ENCODE data around the gene PRKCA.
A peak's percentile ranks its signal among the peaks of the same experiment; 100 is the strongest.

Gene PRKCA

GRCh38 chr17:66849032-66849655 lies 546.7 kb downstream of the PRKCA start:
- H3K4me1 Mint-ChIP-seq (ENCODE audit: low read depth in 2 of 2): no peaks in the 10 kb centered on the region
- ATAC-seq (replicated peaks) (no peak), DNase-seq (no peak)
- H3K27ac Mint-ChIP-seq: no peak overlapping the region
- H3K36me3 Mint-ChIP-seq (ENCODE audit: insufficient read depth): no peaks in the 10 kb centered on the region
- H3K9me3 Mint-ChIP-seq: peaks cover 0 to 3% of the 10 kb centered on the region in 2 donors
- H3K27me3 Mint-ChIP-seq: peaks cover 8 to 41% of the 10 kb centered on the region in 2 donors
- no peak overlapping the region for H3K4me3 Mint-ChIP-seq

- H3K9me3 Mint-ChIP-seq: peaks cover 0 to 3% of the 10 kb centered on the region in 2 donors
- H3K36me3 Mint-ChIP-seq (ENCODE audit: insufficient read depth): no peaks in the 10 kb centered on the region
- no peak overlapping the region for H3K27ac Mint-ChIP-seq
- H3K4me3 Mint-ChIP-seq: no peak overlapping the region
- H3K27me3 Mint-ChIP-seq: peaks cover 8 to 36% of the 10 kb centered on the region in 2 donors
- no peaks in the 10 kb centered on the region for H3K4me1 Mint-ChIP-seq (ENCODE audit: low read depth in 2 of 2)
- DNase-seq (no peak), ATAC-seq (replicated peaks) (no peak)
These were observed 547.6 kb downstream of the PRKCA start for GRCh38 chr17:66849851-66850580.

GRCh38 chr17:66850692-66851091 lies 548.3 kb downstream of the PRKCA start:
- DNase-seq (no peak), ATAC-seq (replicated peaks) (no peak)
- peaks cover 8 to 30% of the 10 kb centered on the region in 2 donors for H3K27me3 Mint-ChIP-seq
- no peak overlapping the region for H3K27ac Mint-ChIP-seq
- no peak overlapping the region for H3K4me3 Mint-ChIP-seq
- no peaks in the 10 kb centered on the region for H3K36me3 Mint-ChIP-seq (ENCODE audit: insufficient read depth)
- no peaks in the 10 kb centered on the region for H3K4me1 Mint-ChIP-seq (ENCODE audit: low read depth in 2 of 2)
- H3K9me3 Mint-ChIP-seq: peaks cover 0 to 3% of the 10 kb centered on the region in 2 donors

- Mint-ChIP-seq H3K4me1 (ENCODE audit: low read depth in 2 of 2) (peaks cover 0 to under 1% of the 10 kb centered on the region in 2 donors), H3K27ac (no peak overlapping the region), H3K27me3 (peaks cover 3 to 18% of the 10 kb centered on the region in 2 donors), H3K9me3 (no peaks in the 10 kb centered on the region), H3K4me3 (no peak overlapping the region), H3K36me3 (ENCODE audit: insufficient read depth) (no peaks in the 10 kb centered on the region)
- ATAC-seq (replicated peaks) (no peak), DNase-seq (peak in 2 of 3 experiments; percentile 11 to 27)
These were observed 552.8 kb downstream of the PRKCA start for GRCh38 chr17:66855204-66855603.

GRCh38 chr17:66858226-66859083 lies 556.0 kb downstream of the PRKCA start:
- Mint-ChIP-seq H3K4me1 (ENCODE audit: low read depth in 2 of 2) (peaks cover 0 to 3% of the 10 kb centered on the region in 2 donors), H3K27ac (no peak overlapping the region), H3K27me3 (peaks cover 21 to 46% of the 10 kb centered on the region in 2 donors), H3K9me3 (no peaks in the 10 kb centered on the region), H3K4me3 (no peak overlapping the region), H3K36me3 (ENCODE audit: insufficient read depth) (no peaks in the 10 kb centered on the region)
- ATAC-seq (replicated peaks) (no peak), DNase-seq (no peak)

- ATAC-seq (replicated peaks) (no peak), DNase-seq (no peak)
- Mint-ChIP-seq H3K27ac (no peak overlapping the region), H3K9me3 (no peaks in the 10 kb centered on the region), H3K4me3 (no peak overlapping the region), H3K4me1 (ENCODE audit: low read depth in 2 of 2) (peaks cover 0 to 3% of the 10 kb centered on the region in 2 donors), H3K36me3 (ENCODE audit: insufficient read depth) (no peaks in the 10 kb centered on the region), H3K27me3 (peaks cover 21 to 55% of the 10 kb centered on the region in 2 donors)
These were observed 556.9 kb downstream of the PRKCA start for GRCh38 chr17:66859353-66859752.

- H3K4me3 Mint-ChIP-seq: no peak overlapping the region
- peaks cover 21 to 57% of the 10 kb centered on the region in 2 donors for H3K27me3 Mint-ChIP-seq
- no peaks in the 10 kb centered on the region for H3K9me3 Mint-ChIP-seq
- DNase-seq: no peak
- ATAC-seq (replicated peaks): no peak
- H3K4me1 Mint-ChIP-seq (ENCODE audit: low read depth in 2 of 2): peaks cover 0 to 3% of the 10 kb centered on the region in 2 donors
- no peak overlapping the region for H3K27ac Mint-ChIP-seq
- H3K36me3 Mint-ChIP-seq (ENCODE audit: insufficient read depth): no peaks in the 10 kb centered on the region
These were observed 557.8 kb downstream of the PRKCA start for GRCh38 chr17:66860204-66860603.

All from effector memory CD8-positive, alpha-beta T cell (primary cell).